Endothelial cell (in vitro differentiated cells): Measurements from ENCODE around the gene ATP5F1D. TPM values are rescaled to one million over a fixed set of nuclear protein-coding genes. Genes with fewer than 3 reads are reported as not detected.

Experiments used
- DNase-seq: peaks from one replicate; pipeline ENCODE4 v3.0.0; 2021; ENCODE audit warnings: low spot score
- H3K27ac Mint-ChIP-seq: one replicate; pipeline ENCODE4 v1.8.0; 2021; ENCODE audit warnings: mixed read lengths, inconsistent platforms; ENCODE audit not compliant: unreplicated experiment
- H3K27me3 Mint-ChIP-seq: one replicate; pipeline ENCODE4 v1.8.0; 2021; ENCODE audit warnings: mild to moderate bottlenecking, moderate library complexity, mixed read lengths, inconsistent platforms; ENCODE audit not compliant: unreplicated experiment
- H3K36me3 Mint-ChIP-seq: one replicate; pipeline ENCODE4 v1.8.0; 2021; ENCODE audit warnings: mild to moderate bottlenecking, low read depth, mixed read lengths, inconsistent platforms; ENCODE audit not compliant: unreplicated experiment
- H3K4me1 Mint-ChIP-seq: one replicate; pipeline ENCODE4 v1.8.0; 2021; ENCODE audit warnings: mild to moderate bottlenecking, mixed read lengths, inconsistent platforms; ENCODE audit not compliant: unreplicated experiment
- H3K4me3 Mint-ChIP-seq: one replicate; pipeline ENCODE4 v1.8.0; 2021; ENCODE audit warnings: mild to moderate bottlenecking, mixed read lengths, inconsistent platforms; ENCODE audit not compliant: unreplicated experiment
- H3K9me3 Mint-ChIP-seq: one replicate; pipeline ENCODE4 v1.8.0; 2021; ENCODE audit warnings: mixed read lengths, inconsistent platforms; ENCODE audit not compliant: unreplicated experiment
- total RNA-seq: library from RNA; stranded (reverse); fragmentation: NEBNext Ultra II Directional; extraction: Animal tissue kit (Norgen Biotek cat#: 25700); gene quantifications from one replicate; pipeline ENCODE4 v1.2.1, GENCODE V29; 2021; ENCODE audit not compliant: unreplicated experiment
- TF ChIP-seq, protein P1 (sequence below): fragments of 200-600 bp; sonication (generic); IDR thresholded peaks from one replicate; pipeline ENCODE4 v1.5.0; 2021; ENCODE audit warnings: antibody characterized with exemption; ENCODE audit not compliant: unreplicated experiment

The ATP5F1D gene
- total RNA-seq, 1 donor from 2014 or later: 175 TPM

- Mint-ChIP-seq H3K27me3 (peaks cover 16% of the 10 kb centered on the region), H3K4me1 (peaks cover 2% of the 10 kb centered on the region), H3K9me3 (no peaks in the 10 kb centered on the region), H3K4me3 (peak overlapping the region; percentile 47), H3K36me3 (peaks cover 5% of the 10 kb centered on the region), H3K27ac (no peak overlapping the region)
- no peak for DNase-seq
- TF ChIP-seq, protein P1, sequence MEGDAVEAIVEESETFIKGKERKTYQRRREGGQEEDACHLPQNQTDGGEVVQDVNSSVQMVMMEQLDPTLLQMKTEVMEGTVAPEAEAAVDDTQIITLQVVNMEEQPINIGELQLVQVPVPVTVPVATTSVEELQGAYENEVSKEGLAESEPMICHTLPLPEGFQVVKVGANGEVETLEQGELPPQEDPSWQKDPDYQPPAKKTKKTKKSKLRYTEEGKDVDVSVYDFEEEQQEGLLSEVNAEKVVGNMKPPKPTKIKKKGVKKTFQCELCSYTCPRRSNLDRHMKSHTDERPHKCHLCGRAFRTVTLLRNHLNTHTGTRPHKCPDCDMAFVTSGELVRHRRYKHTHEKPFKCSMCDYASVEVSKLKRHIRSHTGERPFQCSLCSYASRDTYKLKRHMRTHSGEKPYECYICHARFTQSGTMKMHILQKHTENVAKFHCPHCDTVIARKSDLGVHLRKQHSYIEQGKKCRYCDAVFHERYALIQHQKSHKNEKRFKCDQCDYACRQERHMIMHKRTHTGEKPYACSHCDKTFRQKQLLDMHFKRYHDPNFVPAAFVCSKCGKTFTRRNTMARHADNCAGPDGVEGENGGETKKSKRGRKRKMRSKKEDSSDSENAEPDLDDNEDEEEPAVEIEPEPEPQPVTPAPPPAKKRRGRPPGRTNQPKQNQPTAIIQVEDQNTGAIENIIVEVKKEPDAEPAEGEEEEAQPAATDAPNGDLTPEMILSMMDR: no peak
Measured at GRCh38 chr19:1247748-1248138, 6.2 kb downstream of the ATP5F1D start.

DNA sequence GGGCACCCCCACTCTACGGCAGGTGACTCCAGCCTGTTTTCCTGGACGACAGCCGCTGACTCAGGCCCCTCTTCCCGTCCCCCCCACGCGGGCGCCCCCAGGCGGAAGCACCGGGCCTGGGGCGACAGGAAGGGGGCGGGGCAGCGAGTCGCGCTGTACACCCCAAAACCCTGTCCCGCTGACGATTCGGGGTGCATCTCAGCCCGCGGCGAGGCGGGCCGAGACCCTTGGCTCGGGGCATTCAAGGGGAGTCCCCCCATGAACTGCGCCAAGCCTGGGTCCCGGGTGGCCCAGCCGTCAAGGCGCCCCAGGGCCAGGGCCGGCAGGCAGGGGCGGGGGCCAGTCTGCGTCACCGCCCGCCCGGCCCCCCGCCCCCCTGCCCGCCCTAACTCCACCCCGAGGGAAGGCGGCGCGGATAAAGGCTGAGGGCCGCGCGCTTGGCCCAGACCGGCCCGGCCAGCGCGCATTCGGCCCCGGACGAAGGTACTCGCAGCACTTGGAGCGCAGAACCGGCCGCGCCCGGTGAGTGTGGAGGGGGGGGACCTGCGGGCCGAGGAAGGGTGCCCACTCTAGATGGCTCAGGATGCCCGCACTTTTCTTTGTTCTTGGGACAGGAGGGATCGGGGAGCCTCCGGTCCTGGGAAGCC, 6.7 kb downstream of the ATP5F1D start, which contains the start of gene MIDN:
Gene MIDN (plus strand): TSS at position 445 of the 647 bp plus-strand sequence. CDS start 1,714 bp downstream, outside the sequence.
- H3K4me1 Mint-ChIP-seq: peaks cover 2% of the 10 kb centered on the region
- peak within 1 kb of the TSS; percentile 84 for H3K4me3 Mint-ChIP-seq
- peaks cover 12% of the 10 kb centered on the region for H3K27me3 Mint-ChIP-seq
- no peaks in the 10 kb centered on the region for H3K9me3 Mint-ChIP-seq
- peaks cover 5% of the 10 kb centered on the region for H3K36me3 Mint-ChIP-seq
- TF ChIP-seq, protein P1: no peak
- peak; percentile 84 for DNase-seq
- H3K27ac Mint-ChIP-seq: peak within 1 kb of the TSS; percentile 90

GRCh38 chr19:1248786-1249297, 7.3 kb downstream of the ATP5F1D start:
- Mint-ChIP-seq H3K27me3 (peaks cover 12% of the 10 kb centered on the region), H3K27ac (peak overlapping the region; percentile 90), H3K4me3 (peak overlapping the region; percentile 84), H3K4me1 (peaks cover 2% of the 10 kb centered on the region), H3K36me3 (peaks cover 5% of the 10 kb centered on the region), H3K9me3 (no peaks in the 10 kb centered on the region)
- TF ChIP-seq, protein P1: peak; percentile 78
- DNase-seq: peak; percentile 86

DNA sequence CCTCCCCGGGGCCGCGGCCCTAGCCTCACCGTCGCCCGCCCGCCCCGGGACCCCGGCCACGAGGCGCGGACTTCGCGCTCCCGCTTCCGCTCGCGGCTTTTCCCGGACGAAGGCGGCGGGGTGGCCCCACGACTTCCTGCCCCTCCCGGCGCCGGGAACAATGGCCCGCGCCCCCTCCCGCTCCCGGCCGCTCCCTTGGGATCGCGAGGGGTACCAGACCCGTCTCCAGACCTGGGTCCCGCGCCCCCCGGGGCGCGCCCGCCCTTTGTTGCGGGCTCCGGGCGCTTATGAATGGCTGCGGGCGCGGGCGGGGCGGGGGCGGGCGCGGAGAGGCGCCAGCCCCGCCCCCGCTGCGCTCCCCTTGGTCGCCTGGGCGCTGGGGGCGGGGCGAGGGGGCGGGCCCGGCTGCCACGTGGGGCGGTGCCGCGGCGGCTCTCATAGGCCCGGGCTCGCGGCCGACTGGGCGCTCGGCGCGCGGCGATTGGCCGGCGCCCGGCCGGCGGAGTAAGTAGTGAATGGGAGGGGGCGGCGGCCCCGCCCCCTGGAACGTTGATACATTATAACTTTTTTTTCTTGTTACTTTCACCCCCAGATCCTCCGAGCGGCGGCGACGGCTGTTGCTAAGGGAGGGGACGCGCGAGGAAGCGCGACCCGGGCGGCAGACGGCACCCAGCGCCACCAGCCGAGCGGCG, 7.9 kb downstream of the ATP5F1D start:
- peaks cover 12% of the 10 kb centered on the region for H3K27me3 Mint-ChIP-seq
- H3K27ac Mint-ChIP-seq: no peak overlapping the region
- no peaks in the 10 kb centered on the region for H3K9me3 Mint-ChIP-seq
- peaks cover 2% of the 10 kb centered on the region for H3K4me1 Mint-ChIP-seq
- DNase-seq: peak; percentile 96
- peaks cover 6% of the 10 kb centered on the region for H3K36me3 Mint-ChIP-seq
- H3K4me3 Mint-ChIP-seq: peak overlapping the region; percentile 92
- TF ChIP-seq, protein P1: no peak
